Activated naive CD4-positive, alpha-beta T cell treated with anti-CD3 and anti-CD28 coated beads, Interleukin-2, amount 50 U/mL, for 72 hours (primary cell): ENCODE measurements around the gene RUBCN. TPM values are rescaled to one million over a fixed set of nuclear protein-coding genes. Genes with fewer than 3 reads are reported as not detected.
"Not testable (repeated sequence)": the region's sequence is repeated elsewhere in the genome, so short reads cannot be mapped to it uniquely, and the experiment has no call there.

Experiments
- ATAC-seq, 2 donors: fragments of 150-1000 bp; cut with Tn5 transposase; 2 replicates each; pipeline ENCODE4 v1.10.0; 2021; ENCODE audit warnings: mild to moderate bottlenecking in 2 of 2, moderate library complexity in 2 of 2
- DNase-seq, 2 donors: peaks; one replicate each; pipeline ENCODE4 v3.0.0; 2021 to 2022; ENCODE audit warnings: low spot score in 2 of 2
- H3K27ac Mint-ChIP-seq, 2 donors: one replicate each; pipeline ENCODE4 v1.8.0; 2022; ENCODE audit warnings: mild to moderate bottlenecking in 2 of 2, mixed read lengths in 2 of 2
- H3K36me3 Mint-ChIP-seq, 2 donors: one replicate each; pipeline ENCODE4 v1.8.0; 2022; ENCODE audit warnings: mixed read lengths in 2 of 2
- H3K9me3 Mint-ChIP-seq, 2 donors: one replicate each; pipeline ENCODE4 v1.8.0; 2022; ENCODE audit warnings: mixed read lengths in 2 of 2
- total RNA-seq, 2 donors: library from RNA; stranded (reverse); gene quantifications; one replicate each; pipeline ENCODE4 v1.2.3, GENCODE V29; 2022

Gene RUBCN
- total RNA-seq, 2 donors from 2014 or later, result 26.0 to 49.3 TPM

GRCh38 chr3:197711973-197712707, 24.6 kb downstream of the RUBCN start:
- Mint-ChIP-seq H3K36me3 (peaks cover 6 to 27% of the 10 kb centered on the region in 2 donors), H3K9me3 (no peaks in the 10 kb centered on the region), H3K27ac (peak overlapping the region; percentile 79 to 83)
- peak; percentile 75 to 85 for DNase-seq
- ATAC-seq, result peak; percentile 98 to 99

GRCh38 chr3:197710965-197711364, 25.7 kb downstream of the RUBCN start:
- not testable (repeated sequence) for H3K27ac Mint-ChIP-seq, ATAC-seq, DNase-seq, H3K9me3 Mint-ChIP-seq
- H3K36me3 Mint-ChIP-seq, result peaks cover 6 to 18% of the 10 kb centered on the region in 2 donors

GRCh38 chr3:197709135-197709534, 27.6 kb downstream of the RUBCN start:
- DNase-seq (no peak), ATAC-seq (no peak)

GRCh38 chr3:197706658-197707057, 30.0 kb downstream of the RUBCN start:
- Mint-ChIP-seq H3K36me3 (peaks cover 7 to 11% of the 10 kb centered on the region in 2 donors), H3K9me3 (no peaks in the 10 kb centered on the region), H3K27ac (peak overlapping the region in 1 of 2 donors; percentile 86)
- DNase-seq, result no peak
- no peak for ATAC-seq

More at GRCh38 chr3:197709135-197709534, 27.6 kb downstream of the RUBCN start:
- Mint-ChIP-seq H3K36me3 (peaks cover 10 to 11% of the 10 kb centered on the region in 2 donors), H3K9me3 (no peaks in the 10 kb centered on the region), H3K27ac (no peak overlapping the region)

GRCh38 chr3:197701841-197702240, 34.9 kb downstream of the RUBCN start:
- no peak for DNase-seq
- Mint-ChIP-seq H3K27ac (no peak overlapping the region), H3K9me3 (no peaks in the 10 kb centered on the region), H3K36me3 (peaks cover 23 to 32% of the 10 kb centered on the region in 2 donors)
- no peak for ATAC-seq

DNA sequence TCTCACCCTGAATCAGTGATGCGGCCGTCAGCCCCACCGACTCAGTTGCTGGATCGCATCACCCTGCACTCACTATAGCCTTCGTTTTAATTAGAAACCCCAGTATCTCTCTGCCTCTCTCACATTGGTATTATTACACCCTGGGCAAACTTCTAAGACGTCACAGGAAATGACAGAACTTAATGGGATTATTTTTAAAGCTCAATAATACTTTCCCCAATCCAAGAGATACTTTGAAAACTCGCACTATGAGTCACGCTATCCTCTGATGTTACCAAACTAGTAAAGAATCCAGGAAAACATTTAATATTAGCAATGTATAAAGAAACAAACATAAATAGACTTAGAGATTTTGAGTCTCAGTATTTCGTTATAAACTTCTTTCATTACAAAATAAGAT, 36.6 kb downstream of the RUBCN start:
- no peak for ATAC-seq
- Mint-ChIP-seq H3K9me3 (no peaks in the 10 kb centered on the region), H3K27ac (peak overlapping the region in 1 of 2 donors; percentile 87), H3K36me3 (peaks cover 23 to 38% of the 10 kb centered on the region in 2 donors)
- DNase-seq, result no peak

DNA sequence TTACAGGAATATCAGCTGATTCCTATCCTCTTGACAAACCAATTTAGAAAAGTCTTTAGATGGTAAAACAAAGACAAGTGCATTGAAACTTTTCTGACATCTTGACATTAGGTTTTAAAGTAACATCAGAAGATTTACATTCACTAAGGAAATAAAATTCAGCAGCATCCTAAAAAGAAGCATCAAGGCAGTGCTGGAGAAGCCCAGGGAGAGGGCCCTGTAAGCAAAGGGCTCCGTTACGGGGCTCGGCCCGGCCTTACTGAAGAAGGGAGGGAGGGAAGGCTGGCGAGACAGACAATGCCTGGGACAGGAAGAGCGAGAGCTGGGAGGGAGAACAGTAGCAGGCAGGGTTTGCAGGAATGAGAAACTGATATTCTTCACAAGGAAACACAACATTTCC, 39.3 kb downstream of the RUBCN start:
- H3K9me3 Mint-ChIP-seq, result no peaks in the 10 kb centered on the region
- H3K27ac Mint-ChIP-seq, result no peak overlapping the region
- ATAC-seq (no peak), DNase-seq (no peak)
- H3K36me3 Mint-ChIP-seq, result peaks cover 21 to 32% of the 10 kb centered on the region in 2 donors

DNA sequence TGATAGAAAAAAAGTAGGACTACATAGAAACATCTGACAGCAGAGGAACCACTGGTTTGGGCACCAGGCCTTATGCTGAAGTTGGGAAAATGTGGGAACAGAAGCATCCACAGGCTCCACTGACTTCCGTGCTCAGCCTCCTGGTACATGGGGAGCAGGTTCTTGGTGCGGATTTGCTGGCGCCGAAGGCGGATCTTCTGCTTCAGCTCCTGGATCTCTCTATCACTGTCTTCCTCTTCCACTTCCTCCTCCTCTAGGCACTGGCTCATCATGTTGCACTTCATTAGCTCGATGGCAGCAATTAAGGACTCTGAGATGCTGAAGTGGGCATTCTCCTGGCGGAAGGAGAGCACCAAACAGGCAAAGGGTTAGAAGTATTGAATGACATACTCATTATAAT, 42.5 kb downstream of the RUBCN start:
- Mint-ChIP-seq H3K27ac (no peak overlapping the region), H3K9me3 (no peaks in the 10 kb centered on the region), H3K36me3 (peaks cover 25 to 30% of the 10 kb centered on the region in 2 donors)
- ATAC-seq, result no peak
- no peak for DNase-seq

- DNase-seq (no peak), ATAC-seq (no peak)
- peaks cover 13 to 23% of the 10 kb centered on the region in 2 donors for H3K36me3 Mint-ChIP-seq
- no peaks in the 10 kb centered on the region for H3K9me3 Mint-ChIP-seq
- no peak overlapping the region for H3K27ac Mint-ChIP-seq
These were observed 44.1 kb downstream of the RUBCN start for GRCh38 chr3:197692641-197693040.

DNA sequence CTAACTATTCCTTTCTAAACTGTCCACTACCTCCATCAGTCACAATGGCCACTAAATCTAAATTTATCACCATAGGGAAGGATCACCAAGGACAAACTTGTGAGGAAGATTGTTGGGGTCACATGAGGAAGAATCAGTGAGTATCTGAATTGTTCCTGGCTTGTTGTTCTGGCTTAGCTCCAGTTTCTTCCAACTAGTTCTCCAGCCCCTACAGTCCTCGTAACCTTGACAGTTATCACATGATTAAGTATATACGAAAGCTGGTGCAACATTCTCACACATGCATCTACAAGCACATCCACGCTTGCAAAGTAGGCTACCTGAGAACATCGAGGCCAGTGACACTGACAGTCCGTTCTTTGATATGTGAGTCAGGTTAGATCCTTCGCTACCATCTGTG, 46.0 kb downstream of the RUBCN start:
- ATAC-seq (no peak), DNase-seq (no peak)
- Mint-ChIP-seq H3K36me3 (peaks cover 0 to 28% of the 10 kb centered on the region in 2 donors), H3K9me3 (no peaks in the 10 kb centered on the region), H3K27ac (no peak overlapping the region)

- ATAC-seq, result no peak
- Mint-ChIP-seq H3K36me3 (peaks cover 0 to 25% of the 10 kb centered on the region in 2 donors), H3K27ac (peak overlapping the region in 1 of 2 donors; percentile 62), H3K9me3 (no peaks in the 10 kb centered on the region)
- DNase-seq, result no peak
These were observed 49.1 kb downstream of the RUBCN start for GRCh38 chr3:197687570-197687969.

GRCh38 chr3:197686899-197687298, 49.8 kb downstream of the RUBCN start:
- H3K9me3 Mint-ChIP-seq, result no peaks in the 10 kb centered on the region
- DNase-seq (no peak), ATAC-seq (peak; percentile 34 to 76)
- peak overlapping the region in 1 of 2 donors; percentile 39 for H3K27ac Mint-ChIP-seq
- H3K36me3 Mint-ChIP-seq, result peaks cover 0 to 25% of the 10 kb centered on the region in 2 donors

GRCh38 chr3:197685546-197685945, 51.2 kb downstream of the RUBCN start:
- no peak for ATAC-seq
- DNase-seq, result no peak
- Mint-ChIP-seq H3K9me3 (peaks cover 0 to under 1% of the 10 kb centered on the region in 2 donors), H3K36me3 (peaks cover 7 to 24% of the 10 kb centered on the region in 2 donors), H3K27ac (no peak overlapping the region)

DNA sequence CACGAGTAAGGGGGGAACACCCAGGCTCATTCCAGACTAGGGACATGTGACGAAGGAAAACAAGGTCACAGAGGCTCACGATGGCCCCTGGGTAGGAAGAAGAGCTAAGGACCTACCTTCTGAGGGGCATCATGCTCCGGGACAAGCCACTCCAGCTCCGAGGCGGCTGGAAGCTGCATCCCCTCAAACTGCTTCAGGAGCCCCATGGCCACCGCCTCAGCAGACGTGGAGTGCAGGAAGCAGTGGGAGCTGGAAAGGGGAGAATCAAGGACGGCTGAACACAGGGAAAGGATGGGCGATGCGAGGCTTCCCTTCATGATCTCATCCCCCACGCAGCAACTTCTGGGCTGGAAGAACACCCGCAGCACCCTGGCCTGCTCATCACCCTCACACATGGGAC, 53.5 kb downstream of the RUBCN start:
- DNase-seq (no peak), ATAC-seq (no peak)
- peaks cover 18 to 19% of the 10 kb centered on the region in 2 donors for H3K36me3 Mint-ChIP-seq
- peaks cover 0 to 12% of the 10 kb centered on the region in 2 donors for H3K9me3 Mint-ChIP-seq
- no peak overlapping the region for H3K27ac Mint-ChIP-seq

DNA sequence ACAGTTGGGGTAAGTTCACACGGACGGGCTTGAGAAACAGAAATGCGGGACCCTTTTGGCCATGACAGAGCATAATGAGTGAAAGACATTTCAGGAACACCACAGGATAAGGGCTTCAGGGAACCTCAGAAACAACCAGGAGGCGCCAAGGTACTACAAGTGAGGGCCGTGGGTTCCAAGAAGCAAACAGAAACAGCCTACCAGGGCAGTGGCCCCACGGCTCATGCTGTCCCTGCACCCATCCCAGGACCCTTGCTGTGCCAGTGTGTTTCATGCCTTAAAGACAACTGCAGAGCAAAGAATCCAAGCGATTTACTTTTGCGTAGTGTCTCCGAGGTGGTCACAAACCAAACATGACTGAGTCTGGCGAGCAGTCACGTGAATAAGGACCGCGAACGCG, 54.0 kb downstream of the RUBCN start:
- DNase-seq (no peak), ATAC-seq (no peak)
- Mint-ChIP-seq H3K27ac (peak overlapping the region in 1 of 2 donors; percentile 78), H3K36me3 (peaks cover 19 to 23% of the 10 kb centered on the region in 2 donors), H3K9me3 (peaks cover 0 to 16% of the 10 kb centered on the region in 2 donors)

- no peak for DNase-seq
- peaks cover 14 to 23% of the 10 kb centered on the region in 2 donors for H3K36me3 Mint-ChIP-seq
- no peak for ATAC-seq
- peaks cover 0 to 16% of the 10 kb centered on the region in 2 donors for H3K9me3 Mint-ChIP-seq
- H3K27ac Mint-ChIP-seq, result no peak overlapping the region
These were observed 55.7 kb downstream of the RUBCN start for GRCh38 chr3:197680955-197681521.

GRCh38 chr3:197675951-197676350, 60.8 kb downstream of the RUBCN start:
- Mint-ChIP-seq H3K36me3 (peaks cover 7 to 18% of the 10 kb centered on the region in 2 donors), H3K9me3 (peaks cover 0 to 16% of the 10 kb centered on the region in 2 donors), H3K27ac (no peak overlapping the region)
- no peak for ATAC-seq
- no peak for DNase-seq

DNA sequence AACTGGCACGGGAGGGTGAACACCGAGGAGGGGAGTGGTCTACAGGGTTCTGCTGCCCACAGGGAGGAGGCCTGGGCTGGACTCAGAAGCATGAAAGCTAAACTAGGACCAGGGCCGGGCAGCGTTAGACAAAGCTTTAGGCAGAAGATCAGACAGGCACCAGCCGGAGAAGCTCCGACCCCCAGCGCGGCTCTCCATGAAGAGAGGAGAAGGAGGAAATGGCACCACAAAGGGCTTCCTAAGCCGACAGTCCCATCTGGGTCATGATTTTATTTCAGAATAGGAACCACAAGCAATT, 61.2 kb downstream of the RUBCN start:
- peak overlapping the region; percentile 38 to 53 for H3K27ac Mint-ChIP-seq
- H3K36me3 Mint-ChIP-seq, result peaks cover 7 to 15% of the 10 kb centered on the region in 2 donors
- ATAC-seq (no peak), DNase-seq (no peak)
- peaks cover 0 to 15% of the 10 kb centered on the region in 2 donors for H3K9me3 Mint-ChIP-seq
